Urothelium cell line (cell line): ENCODE results near the gene VPS8.

Experiments used
- DNase-seq: peaks from one replicate; pipeline ENCODE4 v3.0.0; 2011; ENCODE audit warnings: low spot score, mixed read lengths
- FAIRE-seq: peaks from 2 replicates; lab custom pipeline; 2011; peaks lifted over from hg19 to GRCh38; lab: Jason Lieb, UNC

The VPS8 gene

DNA sequence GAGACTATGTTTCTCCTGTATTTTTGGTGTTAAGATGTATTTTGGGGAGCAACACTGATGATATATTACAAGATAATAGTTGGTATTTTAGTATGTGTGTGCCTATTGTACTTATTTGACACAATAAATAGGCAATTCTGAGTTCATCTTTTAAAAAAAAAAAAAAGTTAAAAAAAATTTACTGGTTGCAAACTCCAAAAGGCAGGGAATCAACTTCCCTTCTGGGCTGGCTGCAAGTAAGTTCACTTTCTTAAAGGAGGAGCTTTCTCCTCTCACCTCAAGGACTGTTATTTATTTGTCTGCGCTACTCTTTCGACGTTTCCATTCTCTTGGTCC, 335 bp upstream of the VPS8 start:
- no peak for DNase-seq
- FAIRE-seq = no peak

GRCh38 chr3:184812662-184813042, 686 bp downstream of the VPS8 start:
- no peak for DNase-seq
- no peak for FAIRE-seq

DNA sequence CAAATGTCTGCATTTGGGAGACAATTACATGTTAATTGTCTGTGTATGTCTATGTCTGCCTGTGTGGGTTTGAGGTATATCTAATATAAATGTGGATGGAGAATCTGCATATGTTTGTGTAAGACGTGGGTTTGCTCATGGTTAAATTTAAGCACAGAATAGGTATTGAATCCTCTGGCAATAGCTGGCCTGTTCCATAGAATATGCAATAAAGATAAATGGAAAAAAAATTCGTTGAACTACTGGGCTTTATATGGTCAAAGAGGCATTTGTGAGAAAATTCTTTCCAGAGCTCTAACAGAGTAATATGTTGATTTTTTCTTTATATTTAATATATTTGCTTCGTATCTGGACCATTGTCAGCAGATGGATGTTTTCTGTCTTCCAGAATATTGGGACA, 1.4 kb downstream of the VPS8 start:
- no peak for DNase-seq
- no peak for FAIRE-seq

GRCh38 chr3:184814214-184814613, 2.2 kb downstream of the VPS8 start:
- DNase-seq = no peak
- FAIRE-seq = no peak

GRCh38 chr3:184815046-184815930, 3.3 kb downstream of the VPS8 start:
- FAIRE-seq = no peak
- no peak for DNase-seq

- FAIRE-seq = no peak
- DNase-seq = no peak
These were observed 4.6 kb downstream of the VPS8 start for GRCh38 chr3:184816614-184817013.

DNA sequence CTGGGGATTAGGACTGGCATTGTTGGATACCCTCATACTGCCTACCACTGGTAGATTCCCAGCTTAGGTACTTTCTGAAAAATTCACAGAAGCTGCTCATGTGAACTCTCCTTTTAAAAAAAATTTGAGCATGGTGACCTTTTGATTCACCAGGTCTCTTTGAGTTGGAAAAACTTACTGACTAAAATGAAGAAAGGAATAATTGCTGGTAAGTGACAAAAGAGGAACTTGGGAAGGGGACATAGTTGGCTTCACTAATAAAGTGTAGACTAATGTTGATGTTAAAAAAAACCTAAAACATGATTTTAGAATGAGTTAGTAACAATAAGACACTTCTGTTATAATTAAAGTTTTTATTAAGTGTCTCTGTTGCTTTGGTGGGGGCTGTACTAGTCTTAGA, 8.6 kb downstream of the VPS8 start:
- no peak for FAIRE-seq
- no peak for DNase-seq

DNA sequence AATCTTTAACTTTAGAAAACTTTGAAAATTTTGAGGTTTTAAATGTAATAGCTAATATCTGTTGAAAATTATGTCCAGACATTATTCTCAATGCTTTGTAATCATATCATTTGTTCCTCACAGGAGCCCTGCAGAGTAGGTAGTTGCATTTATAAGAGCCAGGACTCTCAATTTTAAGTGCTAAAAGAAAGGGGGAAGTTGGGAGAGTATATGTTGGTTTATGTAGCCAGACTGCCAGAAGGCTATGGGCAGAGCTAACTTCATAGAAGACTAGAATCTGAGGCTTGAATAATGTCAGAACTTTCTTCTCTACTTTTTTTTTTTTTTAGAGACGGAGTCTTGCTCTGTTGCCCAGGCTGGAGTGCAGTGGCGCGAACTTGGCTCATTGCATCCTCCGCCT, 9.1 kb downstream of the VPS8 start:
- FAIRE-seq (no peak), DNase-seq (no peak)

DNA sequence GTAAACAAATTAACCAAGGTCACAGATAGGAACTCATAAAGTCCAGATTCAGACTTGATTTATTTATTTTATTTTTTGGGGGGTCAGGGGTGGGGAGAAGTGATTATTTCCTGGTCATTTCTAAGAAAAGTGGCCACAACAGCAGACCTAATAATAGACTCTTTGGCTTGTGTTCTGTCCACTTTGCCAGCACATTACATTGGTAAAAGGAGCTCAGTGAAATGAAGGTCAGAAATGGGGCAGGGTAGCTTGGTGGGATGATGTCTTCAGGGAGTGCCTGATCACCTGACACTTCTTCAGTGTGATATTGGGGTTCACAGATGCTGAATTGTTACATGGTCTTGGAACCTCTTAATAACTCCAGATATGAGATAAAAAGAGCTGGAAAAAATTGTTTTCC, 10.1 kb downstream of the VPS8 start:
- FAIRE-seq (no peak), DNase-seq (no peak)

GRCh38 chr3:184822654-184823053, 10.7 kb downstream of the VPS8 start:
- no peak for DNase-seq
- FAIRE-seq = no peak

- no peak for DNase-seq
- FAIRE-seq = no peak
These were observed 12.0 kb downstream of the VPS8 start for GRCh38 chr3:184823990-184824389.

GRCh38 chr3:184825121-184825820, 13.3 kb downstream of the VPS8 start:
- FAIRE-seq (no peak), DNase-seq (no peak)

- no peak for DNase-seq
- FAIRE-seq = no peak
These were observed 15.6 kb downstream of the VPS8 start for GRCh38 chr3:184827572-184827971.

DNA sequence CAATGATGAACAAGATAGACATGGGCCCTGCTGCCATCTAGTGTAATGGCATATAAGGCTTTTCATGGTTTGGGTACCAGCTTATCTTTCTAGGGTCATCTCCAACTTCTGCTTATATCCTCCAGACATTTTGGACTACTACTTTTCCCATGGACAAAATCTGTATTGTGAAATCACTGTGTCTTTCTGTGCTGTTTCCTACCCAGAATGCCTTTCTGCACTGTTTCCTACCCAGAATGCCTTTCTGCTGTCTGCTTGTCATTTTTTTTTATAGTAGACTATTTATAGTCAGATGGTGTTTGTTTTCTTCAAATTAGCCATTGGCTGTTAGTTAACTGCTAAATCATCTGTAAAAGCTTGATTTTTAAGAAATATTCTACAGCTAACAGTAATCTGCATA, 20.1 kb downstream of the VPS8 start:
- no peak for DNase-seq

DNA sequence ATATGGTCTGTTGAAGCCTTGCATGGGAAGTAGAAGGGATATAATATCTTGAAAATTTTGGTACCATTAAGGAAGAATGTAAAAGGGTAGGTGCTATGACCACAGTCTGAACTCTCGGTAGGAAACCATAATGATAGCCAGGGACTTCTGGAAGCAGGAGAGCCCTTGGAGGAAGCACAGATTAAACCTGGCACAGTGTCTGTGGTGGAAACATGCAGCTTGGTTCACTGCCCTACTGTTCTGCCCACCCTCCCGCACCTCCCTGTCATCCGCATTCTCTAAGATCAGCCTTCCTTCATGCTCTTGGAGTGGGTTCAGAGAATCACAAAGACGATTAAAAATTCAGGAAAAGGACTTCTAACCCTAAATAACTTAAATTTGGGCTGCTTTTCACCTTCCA, 20.9 kb downstream of the VPS8 start:
- FAIRE-seq (no peak), DNase-seq (no peak)

More for the DNA sequence above, 20.1 kb downstream of the VPS8 start:
- no peak for FAIRE-seq

GRCh38 chr3:184836090-184836822, 24.3 kb downstream of the VPS8 start:
- FAIRE-seq = no peak
- DNase-seq = no peak

DNA sequence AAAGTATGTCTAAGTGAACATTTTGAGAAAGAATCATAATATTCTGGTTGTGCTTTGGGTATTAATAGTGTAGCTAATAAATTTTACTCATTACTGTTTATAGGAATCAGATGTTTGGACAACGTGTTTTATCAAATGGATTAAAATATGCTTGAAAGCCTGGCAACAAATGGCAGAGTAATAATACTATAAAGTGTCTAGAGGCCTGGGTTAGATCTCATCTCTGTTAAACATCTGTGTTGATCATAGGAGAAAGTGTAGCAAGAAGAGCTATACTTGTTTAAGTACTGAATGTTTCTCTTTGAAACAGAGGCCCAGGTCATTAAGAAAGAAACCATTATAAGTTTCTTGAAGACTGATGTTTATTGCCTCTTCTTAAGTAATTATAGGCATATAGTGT, 30.5 kb downstream of the VPS8 start:
- DNase-seq (no peak), FAIRE-seq (no peak)

GRCh38 chr3:184845819-184846218, 33.9 kb downstream of the VPS8 start:
- no peak for DNase-seq
- FAIRE-seq = no peak

- DNase-seq (no peak), FAIRE-seq (no peak)
These were observed 34.5 kb downstream of the VPS8 start for GRCh38 chr3:184846496-184846895.

- DNase-seq (no peak), FAIRE-seq (no peak)
These were observed 37.0 kb downstream of the VPS8 start for GRCh38 chr3:184848934-184849333.

DNA sequence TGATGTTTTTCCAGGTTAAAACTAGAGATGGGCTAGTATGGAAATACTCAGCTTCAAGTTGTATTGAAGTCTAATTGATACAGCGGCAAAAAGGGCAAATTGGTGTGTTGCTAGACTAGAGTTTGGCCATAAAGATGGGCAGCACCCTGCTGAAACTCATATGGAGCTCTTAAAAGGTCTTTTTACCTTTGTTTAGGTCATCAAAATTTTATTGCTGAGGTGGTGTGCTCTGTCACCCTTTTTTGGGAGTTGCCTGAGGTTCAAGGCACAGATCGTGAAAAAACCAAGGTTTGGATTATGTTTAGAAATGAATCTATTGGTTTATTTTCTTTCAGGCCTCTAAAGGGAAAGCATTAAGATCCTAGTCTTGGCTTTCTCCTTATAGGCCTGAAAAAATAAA, 38.2 kb downstream of the VPS8 start:
- FAIRE-seq = no peak

DNA sequence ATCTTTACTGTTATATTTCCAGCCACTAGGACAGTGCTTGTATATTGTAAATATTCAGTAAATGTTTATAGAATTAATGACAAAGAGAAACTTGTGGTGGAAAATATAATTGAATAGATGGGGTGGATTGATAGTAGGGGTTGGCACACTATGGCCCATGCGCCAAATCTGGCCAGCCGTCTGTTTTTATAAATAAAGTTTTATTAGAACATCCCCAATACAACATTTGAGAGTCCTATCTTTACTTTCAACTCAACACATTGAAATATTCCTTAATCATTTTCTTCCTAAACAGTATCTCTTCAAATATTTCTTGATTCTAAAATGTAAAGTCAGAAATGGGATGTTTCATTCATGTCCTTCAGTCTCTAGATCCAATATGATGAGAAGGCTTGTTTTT, 45.1 kb downstream of the VPS8 start:
- DNase-seq (no peak), FAIRE-seq (no peak)

More for the DNA sequence above, 38.2 kb downstream of the VPS8 start:
- no peak for DNase-seq
